NCI-H774 (cell line): ENCODE measurements around the gene MUC22.
"Not testable (repeated sequence)": the region's sequence is repeated elsewhere in the genome, so short reads cannot be mapped to it uniquely, and the experiment has no call there.

ENCODE experiments used
- DNase-seq: peaks from one replicate; lab custom pipeline; 2025; lab: John Stamatoyannopoulos, UW

The MUC22 gene

GRCh38 chr6:30998785-30999184 lies 11.5 kb upstream of the MUC22 start:
- no peak for DNase-seq

- not testable (repeated sequence) for DNase-seq
Observed at GRCh38 chr6:31000067-31000860, 10.0 kb upstream of the MUC22 start.

GRCh38 chr6:31001281-31001888 lies 8.9 kb upstream of the MUC22 start:
- DNase-seq, result no peak

- no peak for DNase-seq
Observed at GRCh38 chr6:31002471-31002870, 7.8 kb upstream of the MUC22 start.

- no peak for DNase-seq
Observed at GRCh38 chr6:31004794-31005193, 5.5 kb upstream of the MUC22 start.

GRCh38 chr6:31005249-31006020 lies 4.8 kb upstream of the MUC22 start:
- no peak for DNase-seq

GRCh38 chr6:31007694-31008093 lies 2.6 kb upstream of the MUC22 start:
- DNase-seq, result no peak

- DNase-seq, result no peak
Observed at GRCh38 chr6:31008165-31008564, 2.1 kb upstream of the MUC22 start.

GRCh38 chr6:31009731-31010130 lies 543 bp upstream of the MUC22 start:
- DNase-seq, result no peak

- no peak for DNase-seq
Observed at GRCh38 chr6:31011153-31011552, 879 bp downstream of the MUC22 start.

- no peak for DNase-seq
Observed at GRCh38 chr6:31016659-31017299, 6.5 kb downstream of the MUC22 start.

GRCh38 chr6:31017436-31017835 lies 7.2 kb downstream of the MUC22 start:
- not testable (repeated sequence) for DNase-seq

- DNase-seq, result no peak
Observed at GRCh38 chr6:31020057-31020456, 9.8 kb downstream of the MUC22 start.

- not testable (repeated sequence) for DNase-seq
Observed at GRCh38 chr6:31020631-31021255, 10.5 kb downstream of the MUC22 start.

GRCh38 chr6:31021705-31022531 lies 11.6 kb downstream of the MUC22 start:
- not testable (repeated sequence) for DNase-seq

- DNase-seq, result no peak
Observed at GRCh38 chr6:31025595-31025994, 15.3 kb downstream of the MUC22 start.

- no peak for DNase-seq
Observed at GRCh38 chr6:31031095-31031494, 20.8 kb downstream of the MUC22 start.

GRCh38 chr6:31033075-31033474 lies 22.8 kb downstream of the MUC22 start:
- DNase-seq, result no peak

- DNase-seq, result no peak
Observed at GRCh38 chr6:31035862-31036497, 25.7 kb downstream of the MUC22 start.

GRCh38 chr6:31037169-31037568 lies 26.9 kb downstream of the MUC22 start:
- DNase-seq, result no peak

GRCh38 chr6:31037682-31038081 lies 27.4 kb downstream of the MUC22 start:
- DNase-seq, result no peak
